Peyer's patch (tissue), 4 donors: ENCODE results near the gene CFHR5. TPM values are rescaled to one million over a fixed set of nuclear protein-coding genes. Genes with fewer than 3 reads are reported as not detected.
"Not testable (repeated sequence)": the region's sequence is repeated elsewhere in the genome, so short reads cannot be mapped to it uniquely, and the experiment has no call there.

Experiments
- DNase-seq, 3 donors: peaks; one replicate each; pipeline ENCODE4 v3.0.0-alpha.2; 2017 to 2019
- H3K27ac ChIP-seq, 4 donors: fragments of 200-600 bp; sonication (generic); one replicate each; pipeline ENCODE4 v1.5.1; 2016 to 2019
- H3K27me3 ChIP-seq, 2 donors: fragments of 200-600 bp; sonication (generic); one replicate each; pipeline ENCODE4 v1.5.1; 2019
- H3K36me3 ChIP-seq, 3 donors: fragments of 200-600 bp; sonication (generic); one replicate each; pipeline ENCODE4 v1.5.1; 2016 to 2019
- H3K4me1 ChIP-seq, 4 donors: fragments of 200-600 bp; sonication (generic); one replicate each; pipeline ENCODE4 v1.5.1; 2016 to 2019
- H3K4me3 ChIP-seq, 4 donors: fragments of 200-600 bp; sonication (generic); 1 replicate in 3 of 4; 2 replicates in 1 of 4; pipeline ENCODE4 v1.5.1; 2016 to 2019; ENCODE audit warnings: mild to moderate bottlenecking in 1 of 4
- H3K9me3 ChIP-seq, 4 donors: fragments of 200-600 bp; sonication (generic); one replicate each; pipeline ENCODE4 v1.5.1; 2016 to 2019; ENCODE audit warnings: mild to moderate bottlenecking in 1 of 4
- POLR2A ChIP-seq, 2 donors: fragments of 450-650 bp; IDR thresholded peaks; one replicate each; pipeline ENCODE4 v1.5.1; 2017; ENCODE audit warnings: antibody characterized with exemption in 2 of 2, mild to moderate bottlenecking in 2 of 2, moderate library complexity in 2 of 2
- total RNA-seq, 4 donors: library from RNA; depleted of rRNA; stranded (reverse); fragments of >200 nt; gene quantifications; one replicate each; pipeline ENCODE4 v1.1.0, GENCODE V29; 2016
- TF ChIP-seq, protein P1 (sequence below), 6 experiments: fragments of 450-650 bp in 4 of 6; fragments of 200-600 bp in 2 of 6; sonication (generic) in 1 of 6; IDR thresholded peaks; one replicate each; pipeline ENCODE4 v1.5.1; 2017 to 2019; ENCODE audit warnings: antibody characterized with exemption in 6 of 6, mild to moderate bottlenecking in 3 of 6, moderate library complexity in 1 of 6

The CFHR5 gene
- not detected for total RNA-seq

GRCh38 chr1:196977278-196977677 is at the start of gene CFHR5:
Gene CFHR5 (plus strand): TSS chr1:196977556. CDS start chr1:196977665, 109 bp downstream.
- TF ChIP-seq POLR2A (IDR thresholded peaks at IDR 0.05): no peak
- TF ChIP-seq, protein P1, sequence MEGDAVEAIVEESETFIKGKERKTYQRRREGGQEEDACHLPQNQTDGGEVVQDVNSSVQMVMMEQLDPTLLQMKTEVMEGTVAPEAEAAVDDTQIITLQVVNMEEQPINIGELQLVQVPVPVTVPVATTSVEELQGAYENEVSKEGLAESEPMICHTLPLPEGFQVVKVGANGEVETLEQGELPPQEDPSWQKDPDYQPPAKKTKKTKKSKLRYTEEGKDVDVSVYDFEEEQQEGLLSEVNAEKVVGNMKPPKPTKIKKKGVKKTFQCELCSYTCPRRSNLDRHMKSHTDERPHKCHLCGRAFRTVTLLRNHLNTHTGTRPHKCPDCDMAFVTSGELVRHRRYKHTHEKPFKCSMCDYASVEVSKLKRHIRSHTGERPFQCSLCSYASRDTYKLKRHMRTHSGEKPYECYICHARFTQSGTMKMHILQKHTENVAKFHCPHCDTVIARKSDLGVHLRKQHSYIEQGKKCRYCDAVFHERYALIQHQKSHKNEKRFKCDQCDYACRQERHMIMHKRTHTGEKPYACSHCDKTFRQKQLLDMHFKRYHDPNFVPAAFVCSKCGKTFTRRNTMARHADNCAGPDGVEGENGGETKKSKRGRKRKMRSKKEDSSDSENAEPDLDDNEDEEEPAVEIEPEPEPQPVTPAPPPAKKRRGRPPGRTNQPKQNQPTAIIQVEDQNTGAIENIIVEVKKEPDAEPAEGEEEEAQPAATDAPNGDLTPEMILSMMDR (IDR thresholded peaks at IDR 0.05): no peak
- DNase-seq: no peak
- H3K9me3 ChIP-seq: no peaks in the 10 kb centered on the region
- no peak within 1 kb of the TSS for H3K27ac ChIP-seq
- no peaks in the 10 kb centered on the region for H3K36me3 ChIP-seq
- no peak within 1 kb of the TSS for H3K4me3 ChIP-seq
- H3K27me3 ChIP-seq: no peaks in the 10 kb centered on the region
- H3K4me1 ChIP-seq: no peaks in the 10 kb centered on the region

DNA sequence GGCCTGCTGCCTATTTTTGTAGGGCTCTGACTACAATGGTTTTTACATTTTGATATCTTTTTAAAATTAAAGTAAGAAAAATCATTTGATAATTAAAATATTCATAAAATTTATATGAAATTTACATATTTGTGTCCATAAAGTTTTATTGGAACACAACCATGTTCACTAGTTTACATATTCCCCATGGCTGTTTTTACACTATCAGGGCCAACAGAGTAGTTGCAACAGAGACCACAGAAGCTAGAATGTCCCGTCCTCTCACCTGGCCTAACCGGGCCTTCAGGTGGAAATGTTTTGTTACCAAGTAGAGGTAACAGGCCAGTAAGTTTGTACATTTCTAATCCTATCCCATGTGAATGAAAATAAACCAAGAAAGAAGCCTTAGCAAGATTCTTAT is 44.5 kb upstream of the CFHR5 start:
- H3K4me3 ChIP-seq, H3K27me3 ChIP-seq, H3K36me3 ChIP-seq, H3K4me1 ChIP-seq, H3K9me3 ChIP-seq, H3K27ac ChIP-seq, DNase-seq: not testable (repeated sequence)

GRCh38 chr1:196933531-196934189 is 43.7 kb upstream of the CFHR5 start:
- no peaks in the 10 kb centered on the region for H3K4me1 ChIP-seq
- no peak for DNase-seq

GRCh38 chr1:196941474-196941873 is 35.9 kb upstream of the CFHR5 start:
- not testable (repeated sequence) for H3K4me1 ChIP-seq, DNase-seq, H3K27ac ChIP-seq, H3K4me3 ChIP-seq, H3K27me3 ChIP-seq, H3K9me3 ChIP-seq, H3K36me3 ChIP-seq

More at GRCh38 chr1:196933531-196934189, 43.7 kb upstream of the CFHR5 start:
- Histone ChIP-seq H3K27me3 (no peaks in the 10 kb centered on the region), H3K27ac (no peak overlapping the region), H3K4me3 (no peak overlapping the region), H3K36me3 (no peaks in the 10 kb centered on the region), H3K9me3 (no peaks in the 10 kb centered on the region)
- no peak for TF ChIP-seq POLR2A (IDR thresholded peaks at IDR 0.05)
- TF ChIP-seq, protein P1 (IDR thresholded peaks at IDR 0.05): no peak

DNA sequence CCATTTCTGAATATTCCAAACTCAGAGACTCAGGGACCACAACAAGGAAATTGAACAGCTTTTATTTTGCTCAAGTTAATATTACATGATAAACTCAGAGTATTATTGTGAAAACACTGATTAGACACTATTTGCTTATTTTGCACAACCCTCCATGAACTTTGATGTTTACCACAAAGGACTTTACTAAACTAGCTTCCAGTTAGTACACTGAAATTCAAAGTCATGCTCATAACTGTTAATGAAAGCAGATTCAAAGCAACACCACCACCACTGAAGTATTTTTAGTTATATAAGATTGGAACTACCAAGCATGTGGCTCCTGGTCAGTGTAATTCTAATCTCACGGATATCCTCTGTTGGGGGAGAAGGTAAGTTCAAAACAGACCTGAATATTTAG is 33.8 kb upstream of the CFHR5 start, which contains the start of gene CFHR2:
TSS of gene CFHR2 (plus strand) at position 171 of the 400 bp plus-strand sequence. CDS start at position 314, 143 bp downstream.
- not testable (repeated sequence) for H3K4me1 ChIP-seq, DNase-seq, H3K36me3 ChIP-seq, H3K27me3 ChIP-seq, H3K9me3 ChIP-seq, H3K27ac ChIP-seq, H3K4me3 ChIP-seq

DNA sequence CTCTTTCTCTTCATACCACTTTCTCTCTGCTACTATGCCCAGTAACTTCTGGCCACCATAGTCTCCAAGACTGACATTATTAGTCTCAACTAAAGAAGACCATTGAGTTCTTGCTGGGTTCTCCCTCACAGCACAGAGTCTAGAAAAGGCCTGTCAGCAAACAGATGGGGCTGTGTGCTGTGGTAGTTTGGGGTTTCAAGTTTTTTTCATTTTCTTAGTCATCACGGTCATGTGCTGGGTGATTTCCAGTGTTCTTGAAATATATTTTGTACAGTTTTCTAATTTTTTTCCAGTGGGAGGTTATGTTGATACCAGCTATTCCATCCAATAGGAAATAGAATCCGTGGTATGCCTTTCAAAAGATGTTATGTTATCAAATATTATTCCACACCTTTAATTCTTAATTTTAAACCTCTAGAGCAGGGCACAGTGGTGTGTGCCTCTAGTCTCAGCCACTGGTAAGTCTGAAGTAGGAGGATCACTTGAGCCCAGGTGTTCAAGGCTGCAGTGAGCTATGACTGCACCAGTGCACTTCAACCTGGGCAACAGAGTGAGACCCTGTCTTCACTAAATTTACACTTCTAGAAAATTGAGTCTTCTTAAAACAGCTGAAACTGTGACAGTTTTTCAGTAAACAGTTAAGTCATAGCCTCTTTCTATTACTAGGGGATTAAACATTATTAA is 25.5 kb upstream of the CFHR5 start:
- no peaks in the 10 kb centered on the region for H3K4me1 ChIP-seq
- DNase-seq: no peak
- H3K27ac ChIP-seq: no peak overlapping the region

GRCh38 chr1:196954778-196955177 is 22.6 kb upstream of the CFHR5 start:
- Histone ChIP-seq H3K36me3 (no peaks in the 10 kb centered on the region), H3K27ac (no peak overlapping the region)
- TF ChIP-seq POLR2A (IDR thresholded peaks at IDR 0.05): no peak
- TF ChIP-seq, protein P1 (IDR thresholded peaks at IDR 0.05): no peak

More for the DNA sequence above, 25.5 kb upstream of the CFHR5 start:
- Histone ChIP-seq H3K36me3 (no peaks in the 10 kb centered on the region), H3K9me3 (no peaks in the 10 kb centered on the region), H3K27me3 (no peaks in the 10 kb centered on the region), H3K4me3 (no peak overlapping the region)
- TF ChIP-seq, protein P1 (IDR thresholded peaks at IDR 0.05): no peak
- no peak for TF ChIP-seq POLR2A (IDR thresholded peaks at IDR 0.05)

More at GRCh38 chr1:196954778-196955177, 22.6 kb upstream of the CFHR5 start:
- H3K4me3 ChIP-seq: no peak overlapping the region
- H3K9me3 ChIP-seq: no peaks in the 10 kb centered on the region
- no peaks in the 10 kb centered on the region for H3K4me1 ChIP-seq
- H3K27me3 ChIP-seq: no peaks in the 10 kb centered on the region
- DNase-seq: no peak
